GM15510 (cell line): Measurements from ENCODE around the gene WFDC2.

ENCODE experiments used
- POLR2A ChIP-seq: IDR thresholded peaks from 3 replicates; pipeline ENCODE4 v1.6.1; 2011; ENCODE audit warnings: borderline replicate concordance; ENCODE audit not compliant: insufficient read length; ENCODE audit errors: extremely low read depth

The WFDC2 gene

DNA sequence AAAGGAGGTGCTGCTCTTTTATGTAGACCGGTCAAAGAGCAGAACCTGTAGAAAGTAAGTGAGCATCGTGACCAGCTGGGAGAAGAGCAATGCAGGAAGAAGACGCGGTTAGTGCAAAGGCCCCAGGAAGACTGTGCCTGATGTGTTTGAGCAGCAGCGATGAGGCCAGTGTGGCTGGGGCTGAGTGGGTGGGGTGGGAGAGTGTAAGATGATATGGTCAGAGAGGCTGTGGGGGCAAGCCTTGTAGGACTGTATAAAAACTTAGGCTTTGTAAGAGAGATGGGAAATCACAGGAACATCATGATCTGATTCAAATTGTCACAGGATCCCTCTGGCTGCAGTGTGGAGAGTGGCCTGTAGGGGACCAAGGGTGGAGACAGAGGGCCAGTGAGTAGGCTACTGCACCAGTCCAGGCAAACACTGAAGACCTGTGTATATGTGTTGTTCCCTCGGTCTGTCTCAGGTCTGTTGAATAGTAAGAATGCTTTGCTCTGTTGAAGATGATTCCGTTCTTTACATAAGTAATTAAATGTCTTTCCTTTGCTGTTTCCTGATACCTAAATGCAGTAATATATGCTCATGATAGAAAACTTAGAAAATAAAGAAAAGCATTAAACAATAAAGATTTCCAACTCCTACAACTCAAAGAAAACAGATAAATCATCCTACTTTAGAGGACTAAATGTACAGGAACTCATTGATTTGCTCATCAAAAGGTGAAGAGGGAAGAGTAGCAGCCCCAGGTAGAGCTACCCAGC is 23.6 kb upstream of the WFDC2 start:
- no peak for TF ChIP-seq POLR2A

DNA sequence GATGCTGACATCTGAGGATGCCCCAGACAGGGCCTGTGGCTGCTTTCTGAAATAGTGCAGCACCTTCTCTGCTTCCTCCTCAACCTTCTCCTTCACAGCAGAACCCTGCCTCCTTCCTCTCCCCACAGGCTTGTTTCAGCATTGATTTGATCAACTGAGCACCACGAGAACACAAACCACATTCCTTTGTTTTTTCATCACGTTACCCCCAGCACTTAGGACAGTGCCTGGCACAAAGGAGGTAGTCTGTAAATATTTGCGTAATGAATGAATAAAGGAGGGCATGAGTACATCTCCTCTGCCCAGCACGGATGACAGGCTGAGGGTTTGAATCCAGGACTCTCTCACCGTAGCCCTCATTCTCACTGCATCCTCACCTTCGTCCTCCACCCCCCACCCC is 21.3 kb upstream of the WFDC2 start:
- TF ChIP-seq POLR2A: no peak

DNA sequence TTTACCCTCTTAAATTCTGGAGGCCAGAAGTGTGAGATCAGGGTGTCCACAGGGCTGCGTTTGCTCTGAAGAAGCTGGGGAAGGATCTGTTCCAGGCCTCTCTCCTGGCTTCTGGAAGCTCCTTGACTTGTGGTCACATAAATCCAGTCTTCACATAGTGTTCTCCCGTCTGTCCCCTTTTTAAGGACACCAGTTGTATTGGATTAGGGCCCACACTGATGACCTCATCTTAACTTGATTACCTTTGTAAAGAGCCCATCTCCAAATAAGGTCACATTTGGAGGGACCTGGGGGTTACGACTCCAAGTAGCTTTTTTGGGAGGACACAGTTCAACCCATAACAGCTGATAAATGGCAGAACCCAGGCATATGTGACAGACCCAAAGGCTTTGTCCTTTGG is 20.0 kb upstream of the WFDC2 start:
- TF ChIP-seq POLR2A: no peak

DNA sequence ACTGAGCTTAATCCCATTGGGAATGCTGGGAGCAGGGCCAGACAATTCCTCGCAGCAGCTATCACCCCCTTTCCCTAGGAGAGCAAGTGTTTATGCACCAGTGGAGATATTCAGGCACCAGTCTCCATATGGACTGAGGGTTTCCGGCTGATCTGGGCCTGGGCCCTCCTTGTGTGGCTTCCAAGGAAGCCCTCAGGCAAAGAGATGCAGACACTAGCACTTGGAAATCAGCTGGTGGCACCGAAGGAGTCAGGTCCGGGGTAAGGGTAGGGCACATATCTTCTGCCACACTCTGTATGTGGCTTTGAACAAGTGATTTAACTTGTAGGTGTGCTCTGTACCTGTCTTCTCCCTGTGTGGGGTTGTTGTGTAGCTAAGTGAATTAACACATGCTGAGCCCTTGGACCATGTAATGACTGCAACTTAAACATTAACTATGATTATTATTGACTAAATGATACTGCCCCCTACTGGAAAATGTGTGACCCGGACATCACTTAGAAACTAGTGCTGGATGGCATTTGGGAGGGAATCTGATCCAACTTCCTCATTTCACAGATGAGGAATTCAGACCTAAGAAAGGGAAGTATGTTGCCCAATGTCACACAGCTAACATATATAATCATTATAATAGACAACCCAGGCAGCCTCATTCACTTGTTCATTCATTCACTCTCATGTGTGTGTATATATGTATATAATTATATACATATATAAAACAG is 19.3 kb upstream of the WFDC2 start:
- TF ChIP-seq POLR2A: no peak

DNA sequence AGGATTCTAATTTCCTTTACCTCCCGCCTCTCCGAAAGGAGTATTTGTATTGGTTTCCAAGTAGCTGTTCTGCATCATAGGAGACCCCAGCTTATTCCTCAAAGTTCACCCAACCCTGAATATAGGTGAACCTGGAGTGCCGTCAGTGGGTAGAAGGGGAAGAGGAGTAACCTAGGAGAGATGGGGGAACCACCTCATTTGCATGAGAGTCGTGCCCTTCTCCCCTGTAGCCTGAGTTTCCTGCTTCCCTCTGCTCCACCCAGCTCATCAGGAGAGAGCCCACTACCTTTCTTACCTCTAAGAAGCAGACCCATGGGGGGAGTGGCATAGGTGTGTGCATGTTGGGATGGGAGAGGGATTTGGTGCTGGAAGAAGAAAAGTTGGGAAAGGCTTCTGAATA is 17.3 kb upstream of the WFDC2 start:
- no peak for TF ChIP-seq POLR2A

DNA sequence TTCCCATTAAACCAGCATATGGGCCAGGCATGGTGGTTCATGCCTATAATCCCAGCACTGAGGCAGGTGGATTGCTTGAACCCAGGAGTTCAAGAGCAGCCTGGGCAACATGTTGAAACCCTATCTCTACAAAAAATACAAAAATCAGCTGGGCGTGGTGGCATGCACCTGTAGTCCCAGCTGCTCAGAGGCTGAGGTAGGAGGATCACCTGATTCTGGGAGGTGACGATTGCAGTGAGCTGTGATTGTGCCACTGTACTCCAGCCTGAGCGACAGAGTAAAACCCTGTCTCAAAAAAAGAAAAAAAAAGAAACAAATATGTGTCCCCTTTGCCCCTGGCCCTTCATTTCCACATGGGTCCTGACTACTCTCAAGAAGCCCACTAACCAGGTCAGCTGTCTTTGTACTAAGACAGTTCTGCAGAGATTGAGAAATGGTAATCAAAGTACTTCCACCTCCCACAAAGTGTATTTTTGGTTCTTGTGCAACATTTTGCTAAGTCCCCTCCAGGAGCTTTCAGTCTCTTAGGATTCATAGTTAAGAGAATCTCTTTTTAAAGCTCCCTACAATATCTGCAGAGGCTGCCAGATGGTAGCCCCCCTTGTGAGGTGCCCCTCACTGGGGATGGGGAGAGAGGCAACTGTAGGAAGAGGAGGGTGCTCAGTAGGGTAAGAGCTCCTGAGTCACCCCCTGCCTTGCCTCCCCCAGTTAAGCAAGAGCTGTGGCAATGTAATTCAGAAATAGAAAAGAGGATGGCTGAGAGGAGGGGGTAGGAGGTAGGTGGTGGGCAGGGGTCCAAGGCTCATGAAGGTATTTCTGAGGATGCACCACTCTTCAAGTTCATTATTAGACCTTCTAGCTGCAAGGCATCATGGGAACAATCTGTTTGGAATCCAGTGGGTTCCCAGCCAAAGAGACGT is 16.5 kb upstream of the WFDC2 start:
- TF ChIP-seq POLR2A: no peak

DNA sequence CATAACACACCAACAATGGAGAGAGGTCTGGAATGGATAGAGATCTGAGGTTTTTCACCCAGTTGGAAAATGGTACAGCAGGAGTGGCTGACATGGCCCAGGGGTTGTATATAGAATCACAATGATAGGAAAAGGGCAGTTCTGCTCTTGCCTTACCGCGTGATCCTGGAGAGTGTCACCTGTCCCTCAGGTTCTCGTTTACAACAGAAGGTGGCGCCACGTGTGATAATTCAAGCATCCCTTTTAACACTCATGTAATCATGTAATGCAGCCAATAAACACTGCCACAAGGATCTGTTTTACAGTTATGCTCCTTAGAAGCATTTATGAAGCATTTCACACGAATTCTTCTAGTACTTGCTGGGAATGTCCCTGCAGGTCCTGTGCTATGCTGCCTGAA is 12.9 kb upstream of the WFDC2 start:
- TF ChIP-seq POLR2A: no peak

DNA sequence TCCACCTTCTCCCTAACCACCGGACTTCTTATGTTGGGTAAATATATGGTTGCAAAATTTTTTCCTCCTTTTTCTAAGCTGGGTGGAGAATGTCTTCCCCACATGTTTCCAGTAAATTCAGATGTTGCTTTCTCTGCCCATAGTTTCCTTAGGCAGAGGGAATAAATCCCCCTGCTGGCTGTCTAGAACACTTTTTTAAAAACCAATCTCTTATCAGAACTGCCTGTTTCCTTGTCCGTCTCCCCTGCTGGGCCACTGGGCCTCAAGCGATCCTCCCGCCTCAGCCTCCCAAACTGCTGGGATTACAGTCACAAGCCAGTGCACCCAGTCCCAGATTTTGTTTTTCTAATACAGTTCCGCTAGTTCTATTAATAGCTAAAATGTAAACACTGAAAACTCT is 9.9 kb upstream of the WFDC2 start:
- TF ChIP-seq POLR2A: no peak

DNA sequence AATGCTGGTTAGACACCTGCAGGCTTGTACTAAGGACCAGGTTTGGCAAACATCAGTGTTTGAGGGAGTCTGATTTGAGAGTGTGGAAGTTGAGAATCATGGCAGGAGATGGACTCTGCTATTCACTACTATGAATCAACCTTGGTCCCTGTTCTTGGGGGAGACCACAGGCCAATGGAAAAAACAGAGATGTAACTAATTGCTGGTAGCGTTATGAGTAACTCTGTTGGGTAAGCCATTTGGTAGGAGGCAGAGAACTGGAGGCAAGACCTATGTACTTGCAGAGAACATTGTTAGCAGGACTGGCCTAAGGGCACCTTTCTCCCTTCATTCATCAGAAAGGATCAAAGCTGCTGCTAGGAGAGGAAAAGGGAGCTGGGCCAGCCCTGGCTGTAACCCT is 8.3 kb upstream of the WFDC2 start:
- no peak for TF ChIP-seq POLR2A

DNA sequence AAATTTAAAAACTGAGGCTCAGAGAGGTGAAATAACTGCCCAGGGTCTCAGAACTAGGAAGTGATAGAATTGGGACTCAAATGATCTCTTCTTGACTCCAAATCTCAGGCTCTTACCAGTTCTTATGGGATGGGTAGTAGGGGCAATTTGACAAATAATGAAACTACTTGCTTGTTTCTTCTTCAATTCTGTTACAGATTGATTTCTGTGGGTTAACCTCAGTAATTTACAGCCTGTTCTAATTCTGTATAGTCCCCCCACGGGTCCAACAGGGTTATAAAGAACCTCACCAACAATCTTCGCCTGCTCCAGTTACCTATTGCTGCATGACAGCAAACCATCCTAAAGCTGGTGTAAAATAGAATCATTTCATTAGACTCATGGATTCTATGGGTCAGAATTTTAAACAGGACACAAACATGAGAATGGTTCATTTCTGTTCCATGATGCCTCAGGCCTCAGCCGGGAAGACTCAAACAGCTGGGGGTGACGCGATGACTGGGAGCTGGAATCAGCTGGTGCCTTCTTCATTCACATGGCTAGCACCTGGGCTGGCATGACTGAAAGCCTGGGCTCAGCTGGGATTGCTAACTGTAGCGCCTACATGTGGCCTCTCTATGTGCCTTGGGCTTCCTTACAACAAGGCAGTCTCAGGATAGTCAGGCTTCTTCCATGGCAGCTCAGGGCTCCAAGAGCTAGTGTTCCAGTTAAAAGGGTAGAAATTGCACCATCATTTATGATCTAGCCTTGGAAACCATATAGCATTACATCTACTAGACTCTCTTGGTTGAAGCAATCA is 6.6 kb upstream of the WFDC2 start:
- TF ChIP-seq POLR2A: no peak

DNA sequence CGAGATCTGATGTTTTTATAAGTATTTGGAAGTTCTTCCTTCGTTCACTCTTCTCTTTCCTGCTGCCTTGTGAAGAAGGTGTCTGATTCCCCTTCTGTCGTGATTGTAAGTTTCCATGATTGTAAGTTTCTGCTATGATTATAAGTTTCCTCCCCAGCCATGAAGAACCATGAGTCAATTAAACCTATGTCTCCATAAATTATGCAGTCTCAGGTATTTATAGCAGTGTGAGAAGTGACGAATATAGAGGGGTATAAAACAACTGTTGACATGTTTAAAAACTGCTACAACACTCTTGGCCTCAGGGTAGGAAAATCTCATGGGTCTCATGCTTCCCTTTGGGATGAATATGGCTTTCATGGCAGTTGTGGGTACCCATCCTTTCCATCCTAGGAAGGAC is 5.8 kb upstream of the WFDC2 start:
- TF ChIP-seq POLR2A: no peak

DNA sequence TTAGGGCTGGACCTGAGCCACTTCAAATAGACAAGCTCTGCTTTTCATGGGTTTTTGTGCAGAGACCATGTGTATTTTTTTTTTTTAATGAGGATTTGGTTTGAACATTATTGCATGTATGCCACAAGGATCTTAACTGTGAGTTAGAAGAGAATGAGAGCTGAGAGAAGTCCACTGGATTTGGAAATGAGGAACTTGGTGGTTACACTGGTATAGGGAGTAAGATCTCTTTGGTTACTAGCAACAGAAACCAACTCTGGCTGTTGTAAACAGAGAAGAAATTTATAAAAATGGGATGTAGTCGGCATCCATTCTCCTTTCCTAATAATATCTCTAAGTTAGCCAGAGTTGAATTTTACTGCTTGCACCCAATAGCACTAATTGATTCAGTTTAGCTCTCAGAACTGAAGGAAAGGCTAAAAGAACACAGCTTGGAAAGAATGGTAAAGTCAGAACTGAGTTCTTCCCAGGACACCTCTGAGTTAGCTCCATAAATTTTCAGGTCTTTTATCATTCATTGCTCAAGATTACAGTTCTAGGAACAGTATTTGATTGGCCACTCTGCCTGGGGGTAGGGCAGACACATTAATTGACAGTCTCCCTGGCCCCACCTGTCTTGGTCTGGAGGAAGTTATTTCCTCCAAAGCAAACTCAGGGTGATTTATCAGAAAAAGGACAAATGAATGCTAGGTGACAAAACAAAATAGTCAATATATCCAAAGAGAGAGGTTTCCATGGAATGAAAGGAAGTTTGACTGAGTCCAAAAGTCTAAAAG is 3.9 kb upstream of the WFDC2 start:
- TF ChIP-seq POLR2A: no peak

DNA sequence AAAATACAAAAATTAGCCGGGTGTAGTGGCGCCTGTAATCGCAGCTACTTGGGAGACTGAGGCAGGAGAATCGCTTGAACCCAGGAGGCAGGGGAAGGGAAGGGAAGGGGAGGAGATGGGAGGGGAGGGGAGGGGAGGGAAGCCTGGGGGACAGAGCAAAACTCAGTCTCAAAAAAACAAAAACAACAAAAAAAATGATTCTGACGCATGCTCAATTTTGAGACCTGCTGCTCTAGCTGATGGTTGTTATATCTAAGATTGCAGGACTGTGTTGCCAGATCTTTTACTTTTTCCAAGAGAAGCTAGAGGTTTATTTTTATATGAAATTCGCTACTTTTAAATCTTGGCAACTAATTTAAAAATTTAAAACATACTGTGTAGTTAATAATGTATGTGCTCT is 2.4 kb upstream of the WFDC2 start:
- no peak for TF ChIP-seq POLR2A

DNA sequence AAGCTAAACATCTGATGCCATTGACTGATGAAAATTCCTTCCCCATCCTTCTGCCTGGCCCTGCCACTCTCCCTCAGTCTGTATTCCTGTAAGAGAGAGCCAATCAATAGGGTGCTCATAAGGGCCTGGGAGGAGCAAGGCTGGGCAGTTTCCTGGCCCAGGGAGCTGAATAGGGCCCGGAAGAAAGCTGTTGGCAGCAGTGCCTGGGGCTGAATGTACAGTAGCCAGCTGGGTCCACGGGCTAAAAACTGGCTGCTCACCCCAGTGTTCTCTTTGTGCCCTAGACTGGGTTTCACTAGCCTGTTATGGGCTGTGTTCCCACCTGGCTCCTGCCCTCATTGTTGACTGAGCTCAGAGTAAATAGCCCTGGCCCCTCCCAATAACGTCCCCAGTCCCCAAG is 1.7 kb upstream of the WFDC2 start:
- TF ChIP-seq POLR2A: no peak
